Measurements from ENCODE around the gene CLMP.
"Not testable (repeated sequence)": the region's sequence is repeated elsewhere in the genome, so short reads cannot be mapped to it uniquely, and the experiment has no call there.

CLMP gene

GRCh38 chr11:123219066-123219690 lies 24.1 kb upstream of the CLMP start:
- FAIRE-seq (peak; percentile 13), DNase-seq (ENCODE audit: insufficient read length, low spot score) (no peak)

- FAIRE-seq, result no peak
- no peak for DNase-seq (ENCODE audit: insufficient read length, low spot score)
These were observed 23.4 kb upstream of the CLMP start for GRCh38 chr11:123218451-123218850.

- no peak for DNase-seq (ENCODE audit: insufficient read length, low spot score)
- no peak for FAIRE-seq
These were observed 22.8 kb upstream of the CLMP start for GRCh38 chr11:123217897-123218296.

- FAIRE-seq (no peak), DNase-seq (ENCODE audit: insufficient read length, low spot score) (no peak)
These were observed 21.2 kb upstream of the CLMP start for GRCh38 chr11:123216249-123216648.

- DNase-seq (ENCODE audit: insufficient read length, low spot score) (no peak), FAIRE-seq (no peak)
These were observed 19.9 kb upstream of the CLMP start for GRCh38 chr11:123214940-123215339.

GRCh38 chr11:123214396-123214795 lies 19.3 kb upstream of the CLMP start:
- DNase-seq (ENCODE audit: insufficient read length, low spot score) (no peak), FAIRE-seq (no peak)

- FAIRE-seq, result no peak
- DNase-seq (ENCODE audit: insufficient read length, low spot score), result no peak
These were observed 18.3 kb upstream of the CLMP start for GRCh38 chr11:123213307-123213771.

- FAIRE-seq, result no peak
These were observed 17.4 kb upstream of the CLMP start for GRCh38 chr11:123212406-123212805.

GRCh38 chr11:123211981-123212380 lies 16.9 kb upstream of the CLMP start:
- FAIRE-seq (no peak), DNase-seq (ENCODE audit: insufficient read length, low spot score) (no peak)

More at GRCh38 chr11:123212406-123212805, 17.4 kb upstream of the CLMP start:
- no peak for DNase-seq (ENCODE audit: insufficient read length, low spot score)

GRCh38 chr11:123211149-123211852 lies 16.3 kb upstream of the CLMP start:
- DNase-seq (ENCODE audit: insufficient read length, low spot score) (no peak), FAIRE-seq (no peak)

GRCh38 chr11:123209591-123209990 lies 14.5 kb upstream of the CLMP start:
- FAIRE-seq (no peak), DNase-seq (ENCODE audit: insufficient read length, low spot score) (no peak)

- no peak for DNase-seq (ENCODE audit: insufficient read length, low spot score)
- no peak for FAIRE-seq
These were observed 11.9 kb upstream of the CLMP start for GRCh38 chr11:123206791-123207434.

- FAIRE-seq; DNase-seq (ENCODE audit: insufficient read length, low spot score): not testable (repeated sequence)
These were observed 11.0 kb upstream of the CLMP start for GRCh38 chr11:123206055-123206454.

GRCh38 chr11:123203934-123204333 lies 8.9 kb upstream of the CLMP start:
- FAIRE-seq (no peak), DNase-seq (ENCODE audit: insufficient read length, low spot score) (no peak)

GRCh38 chr11:123203471-123203870 lies 8.4 kb upstream of the CLMP start:
- no peak for DNase-seq (ENCODE audit: insufficient read length, low spot score)
- FAIRE-seq, result no peak

GRCh38 chr11:123202155-123203151 lies 7.4 kb upstream of the CLMP start:
- no peak for DNase-seq (ENCODE audit: insufficient read length, low spot score)
- no peak for FAIRE-seq

- DNase-seq (ENCODE audit: insufficient read length, low spot score), result no peak
- no peak for FAIRE-seq
These were observed 5.2 kb upstream of the CLMP start for GRCh38 chr11:123200264-123200663.

GRCh38 chr11:123197711-123198110 lies 2.7 kb upstream of the CLMP start:
- peak; percentile 75 for DNase-seq (ENCODE audit: insufficient read length, low spot score)
- no peak for FAIRE-seq

- FAIRE-seq (no peak), DNase-seq (ENCODE audit: insufficient read length, low spot score) (no peak)
These were observed 1.1 kb upstream of the CLMP start for GRCh38 chr11:123196060-123196714.

All from HTR-8/SVneo (cell line).